ENCODE measurements around the gene GUCD1.
"Not testable (repeated sequence)": the region's sequence is repeated elsewhere in the genome, so short reads cannot be mapped to it uniquely, and the experiment has no call there.

DNA sequence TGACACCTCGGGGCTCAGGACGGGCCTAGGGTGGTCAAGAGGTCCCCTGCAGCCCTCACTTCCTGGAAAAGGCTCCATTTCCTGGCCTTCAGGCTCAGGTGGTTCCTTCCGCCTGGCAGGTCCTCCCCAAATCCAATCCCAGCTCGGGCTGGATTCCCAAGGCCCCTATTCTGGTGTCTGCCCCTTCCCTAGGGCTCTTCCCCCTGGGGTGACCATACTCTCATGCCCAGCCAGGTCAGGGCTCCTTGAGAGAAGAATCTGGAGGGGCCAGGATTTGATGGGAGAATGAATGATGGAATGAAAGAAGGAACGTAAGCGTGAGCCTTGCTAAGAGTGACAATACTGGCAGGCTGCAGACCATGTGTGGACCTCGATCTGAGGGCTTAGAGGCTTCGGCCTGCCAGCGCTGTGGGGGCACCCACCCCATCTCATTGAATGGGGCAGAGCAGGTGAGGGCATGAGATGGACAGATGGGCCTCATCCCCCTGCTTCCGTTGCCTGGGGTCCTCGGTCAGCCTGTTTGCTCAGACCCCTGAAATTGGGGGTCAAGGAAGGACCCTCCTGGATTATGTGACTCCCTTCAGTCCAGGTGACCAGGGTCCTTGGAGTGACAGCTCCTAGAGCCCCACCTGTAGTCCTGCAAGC is 47.3 kb upstream of the GUCD1 start:
- TF ChIP-seq, protein P1, sequence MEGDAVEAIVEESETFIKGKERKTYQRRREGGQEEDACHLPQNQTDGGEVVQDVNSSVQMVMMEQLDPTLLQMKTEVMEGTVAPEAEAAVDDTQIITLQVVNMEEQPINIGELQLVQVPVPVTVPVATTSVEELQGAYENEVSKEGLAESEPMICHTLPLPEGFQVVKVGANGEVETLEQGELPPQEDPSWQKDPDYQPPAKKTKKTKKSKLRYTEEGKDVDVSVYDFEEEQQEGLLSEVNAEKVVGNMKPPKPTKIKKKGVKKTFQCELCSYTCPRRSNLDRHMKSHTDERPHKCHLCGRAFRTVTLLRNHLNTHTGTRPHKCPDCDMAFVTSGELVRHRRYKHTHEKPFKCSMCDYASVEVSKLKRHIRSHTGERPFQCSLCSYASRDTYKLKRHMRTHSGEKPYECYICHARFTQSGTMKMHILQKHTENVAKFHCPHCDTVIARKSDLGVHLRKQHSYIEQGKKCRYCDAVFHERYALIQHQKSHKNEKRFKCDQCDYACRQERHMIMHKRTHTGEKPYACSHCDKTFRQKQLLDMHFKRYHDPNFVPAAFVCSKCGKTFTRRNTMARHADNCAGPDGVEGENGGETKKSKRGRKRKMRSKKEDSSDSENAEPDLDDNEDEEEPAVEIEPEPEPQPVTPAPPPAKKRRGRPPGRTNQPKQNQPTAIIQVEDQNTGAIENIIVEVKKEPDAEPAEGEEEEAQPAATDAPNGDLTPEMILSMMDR (IDR thresholded peaks at IDR 0.05): not testable (repeated sequence)
- TF ChIP-seq POLR2A (IDR thresholded peaks at IDR 0.05): not testable (repeated sequence)

All from lower leg skin (tissue), 3 donors.